Keratinocyte (primary cell): Measurements from ENCODE around the gene SMARCD2. TPM values are rescaled to one million over a fixed set of nuclear protein-coding genes. Genes with fewer than 3 reads are reported as not detected.

Experiments used
- DNase-seq: peaks from one replicate; pipeline ENCODE4 v3.0.0-alpha.2; 2011; ENCODE audit warnings: low read depth, missing footprints, low spot score
- FAIRE-seq: peaks from 2 replicates; lab custom pipeline; 2011; peaks lifted over from hg19 to GRCh38; lab: Jason Lieb, UNC
- H2AFZ ChIP-seq: 2 replicates; pipeline ENCODE4 v1.6.0; 2012; ENCODE audit warnings: low read length, control low read depth, inconsistent platforms; ENCODE audit not compliant: control insufficient read depth
- H3K27ac ChIP-seq: 2 replicates; pipeline ENCODE4 v1.5.1; 2011; ENCODE audit warnings: low read length; ENCODE audit not compliant: control insufficient read depth, insufficient read depth
- H3K27me3 ChIP-seq: 3 replicates; pipeline ENCODE4 v1.6.0; 2011; ENCODE audit warnings: low read length; ENCODE audit not compliant: control insufficient read depth, insufficient read depth; ENCODE audit errors: extremely low read depth
- H3K36me3 ChIP-seq, 2 experiments: 2 replicates in 1 of 2; 3 replicates in 1 of 2; pipeline ENCODE4 v1.5.1; 2011; ENCODE audit warnings: low read length in 2 of 2, mild to moderate bottlenecking in 1 of 2; ENCODE audit not compliant: control insufficient read depth in 2 of 2, insufficient read depth in 2 of 2; ENCODE audit errors: extremely low read depth in 1 of 2
- H3K4me1 ChIP-seq: 3 replicates; pipeline ENCODE4 v1.5.1; 2011; ENCODE audit warnings: low read length; ENCODE audit not compliant: control insufficient read depth, insufficient read depth; ENCODE audit errors: extremely low read depth
- H3K4me2 ChIP-seq: 3 replicates; pipeline ENCODE4 v1.6.0; 2011; ENCODE audit warnings: low read depth, low read length; ENCODE audit not compliant: control insufficient read depth, insufficient read depth; ENCODE audit errors: extremely low read depth
- H3K4me3 ChIP-seq, 3 experiments: fragments of 200-600 bp in 1 of 3; sonication (generic) in 1 of 3; 2 replicates in 2 of 3; 3 replicates in 1 of 3; pipeline ENCODE4 v1.5.1; 2011 to 2016; ENCODE audit warnings: low read length in 3 of 3, mild to moderate bottlenecking in 3 of 3, control low read depth in 2 of 3, inconsistent platforms in 1 of 3, low read depth in 1 of 3, mixed read lengths in 1 of 3, mixed run types in 1 of 3, moderate library complexity in 1 of 3; ENCODE audit not compliant: control insufficient read depth in 2 of 3, insufficient read depth in 2 of 3; ENCODE audit errors: extremely low read depth in 1 of 3
- H3K79me2 ChIP-seq: 2 replicates; pipeline ENCODE4 v1.6.0; 2012; ENCODE audit warnings: low read length; ENCODE audit not compliant: control insufficient read depth, insufficient read depth
- H3K9ac ChIP-seq: 3 replicates; pipeline ENCODE4 v1.6.0; 2011; ENCODE audit warnings: low read length; ENCODE audit not compliant: control insufficient read depth, insufficient read depth; ENCODE audit errors: extremely low read depth
- H3K9me1 ChIP-seq: 3 replicates; pipeline ENCODE4 v1.6.0; 2011; ENCODE audit warnings: low read length; ENCODE audit not compliant: control insufficient read depth, insufficient read depth; ENCODE audit errors: extremely low read depth
- H3K9me3 ChIP-seq: 2 replicates; pipeline ENCODE4 v1.5.1; 2012; ENCODE audit warnings: low read depth, low read length; ENCODE audit not compliant: control insufficient read depth
- H4K20me1 ChIP-seq: 3 replicates; pipeline ENCODE4 v1.6.0; 2011; ENCODE audit warnings: low read length; ENCODE audit not compliant: control insufficient read depth, insufficient read depth; ENCODE audit errors: extremely low read depth
- EZH2 ChIP-seq: IDR thresholded peaks from one replicate; pipeline ENCODE4 v1.6.1; 2012; ENCODE audit warnings: inconsistent platforms, mild to moderate bottlenecking, low read length, moderate library complexity
- dilution Hi-C: fragments of 300-500 bp; cut with MboI; formaldehyde crosslinking; loops from one replicate; pipeline ENCODE4 v1.7.0; 2020; ENCODE audit warnings: low sequenced_read_pairs; ENCODE audit not compliant: extremely low pct_ligation_motif_present
- polyA plus RNA-seq, 5 experiments: library from polyadenylated mRNA; depleted of rRNA in 3 of 5; stranded (reverse) in 3 of 5; stranded (forward) in 1 of 5; unstranded in 1 of 5; fragments of >200 nt; gene quantifications; 1 replicate in 1 of 5; 2 replicates in 3 of 5; 3 replicates in 1 of 5; pipeline versions ENCODE4 v1.2.1 to v1.2.3, GENCODE V29; 2011 to 2012; ENCODE audit warnings: missing spikeins in 2 of 5, low read depth in 1 of 5, low replicate concordance in 1 of 5
- TF ChIP-seq, protein P1 (sequence below), 3 experiments: IDR thresholded peaks in 1 of 3; conservative IDR thresholded peaks in 1 of 3; optimal IDR thresholded peaks in 1 of 3; 2 replicates in 2 of 3; 3 replicates in 1 of 3; pipeline versions ENCODE3 to v1.5.1; 2011; ENCODE audit warnings: low read length in 3 of 3, mild to moderate bottlenecking in 3 of 3, moderate library complexity in 2 of 3, control low read depth in 1 of 3, inconsistent platforms in 1 of 3; ENCODE audit not compliant: insufficient read depth in 2 of 3; ENCODE audit errors: extremely low read depth in 1 of 3

Gene SMARCD2
- polyA plus RNA-seq, 1 donor (not counting 4 experiments of a cell fraction or from before 2014, with no cell fraction given), result 86.3 TPM

DNA sequence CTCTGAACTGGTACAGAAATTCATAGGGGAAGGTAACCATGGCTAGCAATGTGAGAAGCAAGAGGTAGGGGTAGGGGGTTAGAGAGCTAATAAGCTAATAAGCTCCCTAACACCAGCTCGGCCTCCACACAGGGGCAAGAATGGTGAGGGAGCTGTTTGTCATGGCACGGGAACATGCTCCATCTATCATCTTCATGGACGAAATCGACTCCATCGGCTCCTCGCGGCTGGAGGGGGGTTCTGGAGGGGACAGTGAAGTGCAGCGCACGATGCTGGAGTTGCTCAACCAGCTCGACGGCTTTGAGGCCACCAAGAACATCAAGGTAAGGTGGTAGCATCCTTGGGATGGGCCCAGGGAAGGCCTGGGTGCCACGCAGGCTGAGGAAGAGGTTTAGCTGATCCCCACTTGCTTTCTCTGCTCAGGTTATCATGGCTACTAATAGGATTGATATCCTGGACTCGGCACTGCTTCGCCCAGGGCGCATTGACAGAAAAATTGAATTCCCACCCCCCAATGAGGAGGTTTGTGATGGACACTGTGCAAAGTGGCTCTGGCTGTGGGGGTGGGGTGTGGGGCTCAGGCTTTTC lies 11.5 kb downstream of the SMARCD2 start:
- no peak for TF ChIP-seq EZH2

GRCh38 chr17:63830278-63830677 lies 12.2 kb downstream of the SMARCD2 start:
- TF ChIP-seq EZH2, result no peak
- TF ChIP-seq, protein P1, sequence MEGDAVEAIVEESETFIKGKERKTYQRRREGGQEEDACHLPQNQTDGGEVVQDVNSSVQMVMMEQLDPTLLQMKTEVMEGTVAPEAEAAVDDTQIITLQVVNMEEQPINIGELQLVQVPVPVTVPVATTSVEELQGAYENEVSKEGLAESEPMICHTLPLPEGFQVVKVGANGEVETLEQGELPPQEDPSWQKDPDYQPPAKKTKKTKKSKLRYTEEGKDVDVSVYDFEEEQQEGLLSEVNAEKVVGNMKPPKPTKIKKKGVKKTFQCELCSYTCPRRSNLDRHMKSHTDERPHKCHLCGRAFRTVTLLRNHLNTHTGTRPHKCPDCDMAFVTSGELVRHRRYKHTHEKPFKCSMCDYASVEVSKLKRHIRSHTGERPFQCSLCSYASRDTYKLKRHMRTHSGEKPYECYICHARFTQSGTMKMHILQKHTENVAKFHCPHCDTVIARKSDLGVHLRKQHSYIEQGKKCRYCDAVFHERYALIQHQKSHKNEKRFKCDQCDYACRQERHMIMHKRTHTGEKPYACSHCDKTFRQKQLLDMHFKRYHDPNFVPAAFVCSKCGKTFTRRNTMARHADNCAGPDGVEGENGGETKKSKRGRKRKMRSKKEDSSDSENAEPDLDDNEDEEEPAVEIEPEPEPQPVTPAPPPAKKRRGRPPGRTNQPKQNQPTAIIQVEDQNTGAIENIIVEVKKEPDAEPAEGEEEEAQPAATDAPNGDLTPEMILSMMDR (optimal IDR thresholded peaks at IDR 0.05 in 1 of 3, IDR thresholded peaks at IDR 0.05 in 1 of 3, conservative IDR thresholded peaks at IDR 0.05 in 1 of 3; ENCODE audit: extremely low read depth in 1 of 3, insufficient read depth in 2 of 3, low read length in 3 of 3), result no peak
- peaks cover 31% of the 10 kb centered on the region for H3K4me1 ChIP-seq
- no peak for FAIRE-seq
- H3K9me3 ChIP-seq, result no peaks in the 10 kb centered on the region
- dilution Hi-C loops, result no loop called here
- H3K9me1 ChIP-seq, result no peaks in the 10 kb centered on the region
- H2AFZ ChIP-seq, result no peak overlapping the region
- H3K9ac ChIP-seq, result no peak overlapping the region
- H3K27ac ChIP-seq, result no peak overlapping the region
- H4K20me1 ChIP-seq, result peaks cover 5% of the 10 kb centered on the region
- no peaks in the 10 kb centered on the region for H3K27me3 ChIP-seq
- H3K4me3 ChIP-seq, result no peak overlapping the region
- peaks cover 51 to 58% of the 10 kb centered on the region in 2 experiments for H3K36me3 ChIP-seq
- H3K4me2 ChIP-seq, result no peak overlapping the region
- H3K79me2 ChIP-seq, result peaks cover 46% of the 10 kb centered on the region
- DNase-seq, result no peak

More for the DNA sequence above, 11.5 kb downstream of the SMARCD2 start:
- DNase-seq (no peak), FAIRE-seq (no peak)
- peaks cover 7% of the 10 kb centered on the region for H4K20me1 ChIP-seq
- H2AFZ ChIP-seq, result no peak overlapping the region
- no peak overlapping the region for H3K27ac ChIP-seq
- dilution Hi-C loops, result no loop called here
- no peaks in the 10 kb centered on the region for H3K9me1 ChIP-seq
- no peaks in the 10 kb centered on the region for H3K27me3 ChIP-seq
- H3K9me3 ChIP-seq, result no peaks in the 10 kb centered on the region
- H3K9ac ChIP-seq, result no peak overlapping the region
- H3K4me2 ChIP-seq, result no peak overlapping the region
- H3K4me3 ChIP-seq, result no peak overlapping the region
- H3K79me2 ChIP-seq, result peaks cover 42% of the 10 kb centered on the region
- peaks cover 28% of the 10 kb centered on the region for H3K4me1 ChIP-seq
- peaks cover 54 to 57% of the 10 kb centered on the region in 2 experiments for H3K36me3 ChIP-seq

GRCh38 chr17:63828936-63829335 lies 13.5 kb downstream of the SMARCD2 start:
- H3K9ac ChIP-seq, result no peak overlapping the region
- FAIRE-seq (no peak), DNase-seq (no peak)
- dilution Hi-C loops, result no loop called here
- H2AFZ ChIP-seq, result no peak overlapping the region
- TF ChIP-seq EZH2, result no peak
- H3K4me2 ChIP-seq, result peak overlapping the region; percentile 97
- peaks cover 56% of the 10 kb centered on the region for H3K79me2 ChIP-seq
- no peaks in the 10 kb centered on the region for H3K9me3 ChIP-seq
- H3K36me3 ChIP-seq, result peaks cover 56 to 62% of the 10 kb centered on the region in 2 experiments
- peaks cover 19% of the 10 kb centered on the region for H3K4me1 ChIP-seq
- H3K27me3 ChIP-seq, result no peaks in the 10 kb centered on the region
- no peaks in the 10 kb centered on the region for H3K9me1 ChIP-seq
- H3K4me3 ChIP-seq, result no peak overlapping the region
- H4K20me1 ChIP-seq, result no peaks in the 10 kb centered on the region
- no peak overlapping the region for H3K27ac ChIP-seq
